Hepatocyte (in vitro differentiated cells): ENCODE results near the gene CFD.

Experiments
- CTCF ChIP-seq: fragments of 200-600 bp; sonication (generic); IDR thresholded peaks from 2 replicates; pipeline ENCODE4 v1.5.1; 2016; ENCODE audit warnings: antibody characterized with exemption, mild to moderate bottlenecking; ENCODE audit not compliant: poor library complexity
- EZH2phosphoT487 ChIP-seq: fragments of 200-600 bp; sonication (generic); IDR thresholded peaks from one replicate; pipeline ENCODE4 v1.6.1; 2018; ENCODE audit warnings: antibody characterized with exemption, mild to moderate bottlenecking, low read depth, moderate library complexity; ENCODE audit not compliant: unreplicated experiment, severe bottlenecking

- TF ChIP-seq CTCF (no peak), EZH2phosphoT487 (no peak)
These were observed 41.0 kb downstream of the CFD start for GRCh38 chr19:900302-901111.
